NCI-H1436 (cell line): ENCODE measurements around the gene TEKTIP1.
A peak's percentile ranks its signal among the peaks of the same experiment; 100 is the strongest.
"Not testable (repeated sequence)": the region's sequence is repeated elsewhere in the genome, so short reads cannot be mapped to it uniquely, and the experiment has no call there.

Source experiments
- DNase-seq: peaks from one replicate; lab custom pipeline; 2025; lab: John Stamatoyannopoulos, UW

Gene TEKTIP1

DNA sequence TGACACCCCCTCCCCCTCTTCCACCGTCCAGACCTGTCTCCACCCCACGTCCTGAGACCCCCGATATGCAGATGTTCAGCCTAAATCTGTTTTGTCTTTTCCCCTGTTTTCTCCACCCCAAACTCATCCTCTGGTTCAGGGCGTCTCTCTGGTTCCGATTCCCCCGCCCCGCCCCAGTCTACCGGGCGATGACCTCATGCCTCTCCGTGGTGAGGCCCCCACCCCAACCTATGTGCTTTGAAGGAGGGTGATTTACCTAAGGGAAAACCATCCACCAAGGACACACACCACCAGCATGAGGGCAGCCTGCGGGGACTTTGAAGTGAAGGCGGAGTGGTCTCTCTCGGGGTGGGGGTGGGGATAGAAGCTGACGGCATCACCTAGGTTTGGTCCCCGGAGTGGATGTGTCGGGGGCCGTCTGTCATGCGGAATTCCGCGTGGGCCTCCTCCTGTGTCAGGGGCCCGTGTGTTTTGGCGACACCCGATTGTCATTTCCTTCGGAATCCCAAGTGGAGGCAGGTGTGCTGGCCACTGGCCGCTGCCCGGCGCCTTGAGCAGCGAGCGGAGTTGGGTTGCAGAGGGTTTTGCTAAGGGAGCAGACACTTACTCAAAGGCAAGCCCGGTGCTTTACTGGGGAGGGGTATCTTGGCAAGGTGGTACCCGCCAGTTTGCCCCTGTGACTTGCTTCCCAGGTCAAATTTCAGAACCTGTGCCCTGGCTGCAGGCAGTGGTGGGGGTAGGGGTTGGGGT, 31.4 kb upstream of the TEKTIP1 start:
- no peak for DNase-seq

- not testable (repeated sequence) for DNase-seq
These were observed 30.8 kb upstream of the TEKTIP1 start for GRCh38 chr19:3508121-3508661.

DNA sequence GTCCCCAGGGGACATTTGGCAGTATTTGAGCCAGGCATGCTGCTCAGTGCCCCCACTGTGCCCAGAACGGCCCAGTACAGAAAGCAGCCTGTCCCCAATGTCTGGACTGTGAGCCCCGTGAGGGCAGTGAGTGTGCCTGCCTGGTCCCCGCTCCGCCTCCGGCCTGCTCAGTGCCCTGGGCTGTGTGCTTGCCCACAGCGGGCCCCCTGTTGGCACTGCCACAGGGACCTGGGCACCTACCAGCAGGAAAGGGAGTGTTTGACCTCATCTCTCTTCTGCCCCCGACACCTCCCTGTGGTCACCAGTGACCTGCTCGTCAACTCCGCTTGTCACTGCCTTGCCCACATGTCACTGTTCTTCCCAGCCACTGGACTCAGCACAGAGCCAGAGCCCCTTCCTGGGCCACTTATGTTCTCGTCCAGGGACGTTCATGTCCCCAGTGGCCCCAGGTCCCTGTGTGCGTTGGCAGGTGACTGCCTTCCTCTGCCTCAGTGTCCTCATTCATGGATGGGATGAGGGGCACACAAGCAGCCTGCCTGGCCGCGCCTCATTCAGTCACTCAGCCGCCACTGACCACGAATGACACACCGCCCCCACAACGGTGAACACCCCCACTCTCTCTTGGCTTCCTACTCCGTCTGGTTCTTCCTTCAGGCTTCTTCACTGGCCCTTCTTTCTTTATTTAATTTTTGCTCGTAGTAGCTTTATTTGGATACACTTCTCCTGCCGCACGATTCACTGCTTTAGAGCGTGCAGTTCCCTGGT, 30.0 kb upstream of the TEKTIP1 start:
- no peak for DNase-seq

DNA sequence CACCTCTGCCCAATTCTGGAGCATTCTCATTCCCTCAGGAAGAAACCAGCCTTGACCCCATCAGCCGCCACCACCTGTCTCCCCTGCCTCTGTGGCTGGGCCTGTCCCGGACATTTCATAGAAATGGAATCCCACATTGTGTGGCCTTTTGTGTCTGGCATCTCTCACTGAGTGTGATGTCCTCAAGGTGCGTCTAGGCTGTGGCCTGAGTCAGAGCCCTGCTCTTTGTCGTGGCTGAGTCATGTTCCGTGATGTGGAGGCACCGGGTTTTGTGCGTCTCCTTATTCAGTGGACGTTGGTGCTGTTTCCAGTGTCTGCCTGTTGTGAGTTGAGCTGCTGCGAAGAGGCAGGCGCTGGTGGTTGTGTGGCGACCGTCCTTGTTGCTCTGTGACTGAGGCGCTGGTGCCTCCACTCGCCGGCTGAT, 29.4 kb upstream of the TEKTIP1 start:
- DNase-seq, result no peak

- no peak for DNase-seq
These were observed 28.2 kb upstream of the TEKTIP1 start for GRCh38 chr19:3510727-3511126.

GRCh38 chr19:3511506-3512251, 27.3 kb upstream of the TEKTIP1 start:
- no peak for DNase-seq

- DNase-seq, result no peak
These were observed 26.3 kb upstream of the TEKTIP1 start for GRCh38 chr19:3512562-3513228.

DNA sequence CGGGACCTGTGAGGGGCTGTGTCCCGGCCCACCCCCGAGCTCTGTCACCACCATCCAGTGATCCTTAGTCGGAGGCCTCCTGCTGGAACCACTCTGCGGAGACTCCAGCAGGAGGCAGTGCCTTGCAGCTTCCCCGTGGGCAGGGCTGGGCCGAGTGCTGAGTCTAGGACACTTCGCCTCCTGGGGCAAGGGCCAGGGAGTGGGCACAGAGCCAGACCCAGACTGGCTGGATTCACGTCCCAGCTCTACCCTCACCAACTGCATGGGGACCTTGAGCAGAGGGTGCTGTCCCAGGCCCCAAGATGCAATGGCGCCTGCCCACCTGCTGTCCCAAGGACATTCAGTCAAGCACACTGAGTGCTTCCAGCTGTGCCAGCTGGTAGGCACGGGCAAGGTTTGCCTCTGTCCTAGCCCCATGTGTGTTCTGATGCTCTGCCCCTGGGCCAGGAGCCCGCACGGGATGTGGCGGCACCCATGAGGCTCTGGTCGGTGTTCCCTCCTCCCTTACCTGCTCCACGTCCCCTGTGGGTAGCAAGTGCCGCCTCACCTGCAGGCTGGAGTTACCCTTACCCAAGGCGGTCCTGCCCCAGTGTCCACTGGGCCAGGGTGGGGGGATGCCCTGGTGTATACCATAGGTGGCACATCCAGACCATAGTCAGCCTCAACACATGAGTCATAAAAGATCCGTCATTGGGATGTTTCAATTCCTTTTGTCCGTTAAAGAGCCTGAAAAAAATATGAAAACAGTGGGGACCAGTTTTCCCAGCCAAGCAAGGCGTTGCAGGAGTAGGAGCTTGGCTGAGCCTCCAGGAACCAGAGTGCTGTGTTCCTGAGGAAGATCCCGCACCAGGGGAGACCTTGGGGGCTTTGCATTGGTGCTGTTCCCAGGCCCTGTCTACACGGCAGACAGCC, 25.5 kb upstream of the TEKTIP1 start:
- no peak for DNase-seq

DNA sequence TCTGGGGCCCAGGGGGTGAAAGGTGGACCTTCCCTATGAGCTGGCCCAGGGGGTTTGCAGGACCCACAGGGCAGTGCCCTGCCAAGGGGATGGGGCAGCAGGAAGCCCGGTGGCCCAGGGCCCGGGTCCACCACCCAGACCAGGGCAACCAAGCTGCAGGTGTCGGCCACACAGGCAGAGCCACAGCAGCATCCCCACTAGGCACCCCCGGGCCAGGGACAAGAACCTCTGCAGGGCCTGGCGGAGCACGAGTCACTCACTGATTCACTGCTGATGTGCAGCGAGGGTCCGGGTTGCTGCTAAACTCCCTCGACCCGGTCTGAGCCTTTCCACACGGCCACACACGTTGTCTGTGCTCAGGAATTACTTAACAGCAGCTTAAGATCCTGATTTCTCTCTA, 24.0 kb upstream of the TEKTIP1 start:
- no peak for DNase-seq

DNA sequence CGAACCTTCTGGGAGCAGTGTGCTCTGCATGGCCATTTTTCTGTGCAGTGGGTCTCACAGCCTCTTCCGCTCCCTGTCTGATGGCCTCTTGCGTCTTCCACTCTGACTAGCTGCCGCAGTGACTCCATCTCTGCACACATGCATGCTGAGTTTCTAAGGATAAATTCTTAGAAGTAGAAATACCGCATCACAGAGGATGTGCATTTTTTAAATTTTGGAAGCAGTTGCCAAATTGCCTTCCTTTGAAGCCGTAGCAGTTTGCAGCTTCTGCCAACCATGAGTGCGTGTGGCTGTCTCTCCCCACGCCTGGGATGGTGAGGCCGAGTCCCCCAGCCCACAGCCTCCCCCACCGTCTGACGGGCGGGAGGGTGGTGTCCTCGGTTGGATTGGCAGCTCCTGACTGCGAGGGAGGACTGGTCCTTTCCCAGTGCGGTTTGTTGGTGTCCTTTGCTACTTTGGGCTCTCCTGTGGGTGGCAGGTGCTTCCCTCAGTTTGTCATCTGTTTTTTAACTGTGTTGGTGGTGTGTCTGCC, 23.0 kb upstream of the TEKTIP1 start:
- DNase-seq, result no peak

DNA sequence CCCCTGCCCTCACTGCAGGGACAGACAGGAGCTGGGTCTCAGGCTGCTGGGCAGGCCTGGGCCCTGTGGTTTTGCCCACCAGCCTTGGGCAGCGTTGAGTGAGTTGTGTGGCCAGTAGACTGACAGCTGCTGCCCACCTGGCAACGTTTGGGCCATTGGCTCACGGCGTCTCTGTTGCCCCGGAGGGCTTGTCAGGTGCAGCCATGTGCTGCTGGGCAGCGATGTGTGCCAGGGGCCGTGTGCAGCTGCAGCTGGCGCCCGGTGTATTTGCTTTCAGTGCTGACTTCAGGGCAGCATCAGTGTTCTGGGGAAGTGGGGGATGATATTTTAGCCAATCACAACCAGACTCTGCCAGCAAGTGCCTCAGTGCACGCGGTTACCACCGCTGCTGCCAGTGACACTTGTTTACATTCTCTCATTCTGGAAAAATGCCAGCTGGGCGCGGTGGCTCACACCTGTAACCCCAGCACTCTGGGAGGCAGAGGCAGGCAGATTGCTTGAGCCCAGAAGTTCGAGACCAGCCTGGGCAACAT, 22.2 kb upstream of the TEKTIP1 start:
- peak; percentile 67 for DNase-seq

- no peak for DNase-seq
These were observed 21.3 kb upstream of the TEKTIP1 start for GRCh38 chr19:3517638-3518037.

DNA sequence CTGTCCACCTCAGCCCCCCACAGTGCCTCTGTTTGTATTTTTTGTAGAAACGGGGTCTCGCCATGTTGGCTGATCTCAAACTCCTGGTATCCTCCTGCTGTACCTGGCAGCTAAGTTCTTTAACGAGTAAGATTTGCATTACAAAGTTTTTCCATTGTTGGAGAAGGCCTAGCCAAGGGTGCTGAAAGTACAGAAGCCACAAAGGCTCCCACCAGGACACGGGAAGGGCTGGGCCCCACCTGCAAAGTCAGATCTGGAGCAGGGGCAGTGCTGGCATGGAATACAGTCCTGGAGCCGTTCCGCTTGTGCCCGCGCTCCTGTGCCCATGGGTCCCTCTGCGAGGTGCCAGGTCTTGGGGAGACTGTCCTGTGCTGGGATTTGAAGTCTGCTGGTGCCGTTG, 20.7 kb upstream of the TEKTIP1 start:
- DNase-seq, result no peak

- DNase-seq, result no peak
These were observed 20.3 kb upstream of the TEKTIP1 start for GRCh38 chr19:3518659-3519058.

GRCh38 chr19:3519126-3519525, 19.8 kb upstream of the TEKTIP1 start:
- no peak for DNase-seq

DNA sequence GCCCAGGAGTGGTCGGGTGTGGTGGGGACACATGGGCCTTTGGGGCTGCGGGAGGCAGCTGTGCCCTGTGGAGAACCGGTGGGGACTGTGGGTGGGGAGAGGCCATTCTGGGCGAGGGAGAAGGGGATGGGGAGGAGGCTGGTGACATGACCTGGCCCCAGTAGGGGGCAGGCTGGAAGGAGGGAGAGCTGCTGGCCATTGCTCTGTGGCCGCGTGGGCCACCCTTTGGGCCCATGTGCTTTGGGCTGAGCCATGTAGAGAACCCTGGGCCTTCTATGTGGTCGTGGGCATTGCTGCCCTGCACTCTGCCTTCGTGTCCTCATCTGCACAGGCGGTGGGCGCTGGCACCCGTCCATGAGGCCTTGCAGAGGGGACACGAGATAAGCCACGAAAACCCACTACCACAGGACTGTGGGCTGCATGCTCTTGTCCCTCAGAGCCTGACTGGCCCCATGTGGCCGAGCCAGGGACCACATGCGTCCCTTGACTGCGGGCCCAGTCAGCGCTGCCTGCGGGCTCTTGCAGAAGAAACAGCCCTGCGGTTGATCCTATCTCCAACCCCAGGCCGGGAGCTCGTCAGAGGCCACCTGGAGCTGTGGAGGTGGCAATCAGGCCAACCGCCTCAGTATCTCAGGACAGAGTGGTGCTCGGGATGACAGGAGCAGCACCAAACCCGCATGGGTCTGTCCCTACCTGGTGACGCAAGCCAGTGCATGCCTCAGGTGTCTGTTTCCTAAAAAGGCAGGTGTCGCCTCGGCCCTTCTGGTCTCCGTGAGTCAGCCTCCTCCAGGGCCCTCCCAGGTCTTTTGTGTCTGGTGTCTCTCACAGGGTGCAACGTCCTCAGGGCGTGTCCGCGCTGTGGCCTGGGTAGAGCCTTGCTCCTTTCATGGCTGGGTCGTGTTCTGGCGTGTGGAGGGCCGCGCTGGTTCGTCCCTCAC, 18.5 kb upstream of the TEKTIP1 start:
- no peak for DNase-seq

GRCh38 chr19:3521104-3521445, 17.9 kb upstream of the TEKTIP1 start:
- DNase-seq, result no peak

GRCh38 chr19:3522421-3523360, 16.3 kb upstream of the TEKTIP1 start:
- no peak for DNase-seq
